Glutamatergic neuron (in vitro differentiated cells): ENCODE data around the gene TSPYL4. TPM values are rescaled to one million over a fixed set of nuclear protein-coding genes. Genes with fewer than 3 reads are reported as not detected.

ENCODE experiments used
- DNase-seq: peaks from one replicate; pipeline ENCODE4 v3.0.0; 2022
- H3K27ac Mint-ChIP-seq: one replicate; pipeline ENCODE4 v1.8.0; 2020; ENCODE audit warnings: mild to moderate bottlenecking, mixed read lengths, inconsistent platforms; ENCODE audit not compliant: unreplicated experiment
- H3K27me3 Mint-ChIP-seq: one replicate; pipeline ENCODE4 v1.8.0; 2020; ENCODE audit warnings: mild to moderate bottlenecking, moderate library complexity, mixed read lengths, inconsistent platforms; ENCODE audit not compliant: unreplicated experiment
- H3K36me3 Mint-ChIP-seq: one replicate; pipeline ENCODE4 v1.8.0; 2020; ENCODE audit warnings: mild to moderate bottlenecking, mixed read lengths, inconsistent platforms; ENCODE audit not compliant: unreplicated experiment
- H3K4me1 Mint-ChIP-seq: one replicate; pipeline ENCODE4 v1.8.0; 2020; ENCODE audit warnings: mild to moderate bottlenecking, low read depth, mixed read lengths, inconsistent platforms; ENCODE audit not compliant: unreplicated experiment
- H3K4me3 Mint-ChIP-seq: one replicate; pipeline ENCODE4 v1.8.0; 2020; ENCODE audit warnings: mild to moderate bottlenecking, mixed read lengths, inconsistent platforms; ENCODE audit not compliant: unreplicated experiment
- H3K9me3 Mint-ChIP-seq: one replicate; pipeline ENCODE4 v1.8.0; 2020; ENCODE audit warnings: mild to moderate bottlenecking, moderate library complexity, mixed read lengths, inconsistent platforms; ENCODE audit not compliant: unreplicated experiment
- CTCF ChIP-seq: fragments of 200-600 bp; sonication (generic); IDR thresholded peaks from one replicate; pipeline ENCODE4 v1.5.0; 2021; ENCODE audit not compliant: partially characterized antibody, unreplicated experiment
- total RNA-seq: library from RNA; stranded (reverse); fragmentation: NEBNext Ultra II Directional; extraction: Animal tissue kit (Norgen Biotek cat#: 25700); gene quantifications from one replicate; pipeline ENCODE4 v1.2.1, GENCODE V29; 2021; ENCODE audit not compliant: unreplicated experiment

TSPYL4 gene
- total RNA-seq, 1 donor from 2014 or later = 81.3 TPM

GRCh38 chr6:116265041-116265829, 11.4 kb upstream of the TSPYL4 start:
- H3K27ac Mint-ChIP-seq = no peak overlapping the region
- peaks cover 26% of the 10 kb centered on the region for H3K36me3 Mint-ChIP-seq
- no peak for TF ChIP-seq CTCF
- DNase-seq = no peak
- H3K4me3 Mint-ChIP-seq = no peak overlapping the region
- H3K27me3 Mint-ChIP-seq = no peaks in the 10 kb centered on the region
- peaks cover 1% of the 10 kb centered on the region for H3K9me3 Mint-ChIP-seq
- H3K4me1 Mint-ChIP-seq = no peaks in the 10 kb centered on the region

GRCh38 chr6:116263353-116263752, 9.5 kb upstream of the TSPYL4 start:
- H3K36me3 Mint-ChIP-seq = peaks cover 26% of the 10 kb centered on the region
- no peak overlapping the region for H3K4me3 Mint-ChIP-seq
- H3K4me1 Mint-ChIP-seq = no peaks in the 10 kb centered on the region
- H3K9me3 Mint-ChIP-seq = peaks cover 1% of the 10 kb centered on the region
- no peaks in the 10 kb centered on the region for H3K27me3 Mint-ChIP-seq
- no peak overlapping the region for H3K27ac Mint-ChIP-seq
- DNase-seq = no peak
- TF ChIP-seq CTCF = no peak

- Mint-ChIP-seq H3K27ac (no peak overlapping the region), H3K27me3 (no peaks in the 10 kb centered on the region), H3K36me3 (peaks cover 13% of the 10 kb centered on the region), H3K9me3 (peaks cover 1% of the 10 kb centered on the region), H3K4me1 (no peaks in the 10 kb centered on the region), H3K4me3 (no peak overlapping the region)
- no peak for TF ChIP-seq CTCF
- DNase-seq = no peak
These were observed 4.6 kb upstream of the TSPYL4 start for GRCh38 chr6:116258520-116258919.

GRCh38 chr6:116256694-116257093, 2.8 kb upstream of the TSPYL4 start:
- Mint-ChIP-seq H3K4me3 (no peak overlapping the region), H3K27me3 (peaks cover 1% of the 10 kb centered on the region), H3K27ac (no peak overlapping the region), H3K4me1 (peaks cover 11% of the 10 kb centered on the region), H3K9me3 (peaks cover 4% of the 10 kb centered on the region), H3K36me3 (peaks cover 4% of the 10 kb centered on the region)
- DNase-seq = no peak
- no peak for TF ChIP-seq CTCF

- Mint-ChIP-seq H3K27ac (no peak overlapping the region), H3K9me3 (peaks cover 4% of the 10 kb centered on the region), H3K4me1 (peaks cover 21% of the 10 kb centered on the region), H3K27me3 (peaks cover 1% of the 10 kb centered on the region), H3K4me3 (no peak overlapping the region), H3K36me3 (peaks cover 4% of the 10 kb centered on the region)
- DNase-seq = no peak
- TF ChIP-seq CTCF = no peak
These were observed 1.4 kb upstream of the TSPYL4 start for GRCh38 chr6:116255246-116255800.
